ENCODE measurements around the gene TMPRSS15. TPM values are rescaled to one million over a fixed set of nuclear protein-coding genes. Genes with fewer than 3 reads are reported as not detected.

TMPRSS15 gene
- total and polyA plus RNA-seq, 11 donors: not detected

DNA sequence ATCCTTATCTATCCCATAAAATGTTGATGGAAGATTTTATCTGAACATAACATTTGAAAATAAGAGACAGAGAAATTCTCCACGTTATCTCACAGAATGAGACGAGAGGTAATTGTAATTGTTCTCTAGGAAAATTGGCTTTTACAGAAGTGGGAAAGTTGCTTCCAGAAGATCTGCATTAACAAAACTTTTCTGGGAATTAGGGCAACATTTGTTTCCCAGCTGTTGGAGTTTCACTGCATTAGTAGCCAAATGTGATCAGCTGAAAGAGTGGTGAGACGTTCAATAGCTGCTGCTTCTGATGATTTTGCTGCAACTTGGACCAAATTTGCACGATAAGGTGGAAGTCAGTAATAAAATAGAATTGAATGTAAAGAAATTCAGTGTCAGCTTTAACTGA lies 151.3 kb downstream of the TMPRSS15 start:
- Histone ChIP-seq H3K27me3 (no peaks in the 10 kb centered on the region), H3K4me3 (no peak overlapping the region), H3K36me3 (no peaks in the 10 kb centered on the region), H3K4me1 (no peaks in the 10 kb centered on the region), H3K9me3 (no peaks in the 10 kb centered on the region), H3K27ac (no peak overlapping the region)
- no peak for TF ChIP-seq POLR2A (IDR thresholded peaks at IDR 0.05)
- TF ChIP-seq, protein P1, sequence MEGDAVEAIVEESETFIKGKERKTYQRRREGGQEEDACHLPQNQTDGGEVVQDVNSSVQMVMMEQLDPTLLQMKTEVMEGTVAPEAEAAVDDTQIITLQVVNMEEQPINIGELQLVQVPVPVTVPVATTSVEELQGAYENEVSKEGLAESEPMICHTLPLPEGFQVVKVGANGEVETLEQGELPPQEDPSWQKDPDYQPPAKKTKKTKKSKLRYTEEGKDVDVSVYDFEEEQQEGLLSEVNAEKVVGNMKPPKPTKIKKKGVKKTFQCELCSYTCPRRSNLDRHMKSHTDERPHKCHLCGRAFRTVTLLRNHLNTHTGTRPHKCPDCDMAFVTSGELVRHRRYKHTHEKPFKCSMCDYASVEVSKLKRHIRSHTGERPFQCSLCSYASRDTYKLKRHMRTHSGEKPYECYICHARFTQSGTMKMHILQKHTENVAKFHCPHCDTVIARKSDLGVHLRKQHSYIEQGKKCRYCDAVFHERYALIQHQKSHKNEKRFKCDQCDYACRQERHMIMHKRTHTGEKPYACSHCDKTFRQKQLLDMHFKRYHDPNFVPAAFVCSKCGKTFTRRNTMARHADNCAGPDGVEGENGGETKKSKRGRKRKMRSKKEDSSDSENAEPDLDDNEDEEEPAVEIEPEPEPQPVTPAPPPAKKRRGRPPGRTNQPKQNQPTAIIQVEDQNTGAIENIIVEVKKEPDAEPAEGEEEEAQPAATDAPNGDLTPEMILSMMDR (IDR thresholded peaks at IDR 0.05): no peak
- DNase-seq (no peak), ATAC-seq (no peak)
- 62 to 75% (median 65%) methylated on average over 4 of the region's 4 CpGs for WGBS, 4 donors
- intact Hi-C loops (cut with DNase I): no loop called here

DNA sequence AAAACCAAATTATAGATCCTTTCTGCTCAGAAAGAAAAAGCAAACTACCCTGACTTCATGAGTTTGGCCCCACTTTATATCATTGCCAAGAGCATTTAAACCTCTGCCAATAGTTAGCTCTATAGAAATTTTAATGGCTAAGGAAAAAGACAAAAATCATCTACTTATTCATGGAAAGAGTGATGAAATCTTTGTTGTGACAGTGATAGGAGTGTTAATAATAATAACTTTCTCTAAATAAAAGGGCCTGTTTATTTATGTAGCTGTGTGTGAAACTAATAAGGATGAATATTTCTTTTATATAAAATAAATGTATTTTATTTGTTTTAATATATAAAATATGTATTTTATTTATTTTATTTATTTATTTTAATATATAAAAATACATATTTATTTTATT lies 152.5 kb downstream of the TMPRSS15 start:
- intact Hi-C loops (cut with DNase I): no loop called here
- H3K36me3 ChIP-seq: no peaks in the 10 kb centered on the region
- no peaks in the 10 kb centered on the region for H3K9me3 ChIP-seq
- peaks cover 0 to under 1% (median 0%) of the 10 kb centered on the region in 9 donors for H3K27me3 ChIP-seq
- no peak overlapping the region for H3K4me3 ChIP-seq
- TF ChIP-seq, protein P1 (IDR thresholded peaks at IDR 0.05): no peak
- H3K4me1 ChIP-seq: no peaks in the 10 kb centered on the region
- DNase-seq (no peak), ATAC-seq (no peak)
- no peak overlapping the region for H3K27ac ChIP-seq

DNA sequence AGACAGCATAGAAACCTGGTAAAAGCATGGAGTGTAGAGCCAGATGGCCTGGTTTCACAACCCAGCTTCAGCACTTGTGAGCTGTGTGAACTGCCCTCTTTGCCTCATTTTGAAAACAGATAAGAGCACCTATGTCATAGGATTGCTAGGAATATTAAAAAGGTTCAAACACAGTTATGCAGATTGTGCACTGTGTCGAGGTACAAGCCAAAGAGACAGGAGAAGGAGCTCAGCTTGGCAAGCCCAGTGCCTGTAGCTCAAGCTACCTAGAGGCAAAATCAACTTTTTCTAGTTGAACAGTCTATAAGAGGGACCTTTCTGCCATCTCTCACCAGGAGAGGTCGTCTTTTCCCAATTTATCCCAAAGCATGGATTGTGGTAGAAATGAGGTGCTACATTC lies 153.9 kb downstream of the TMPRSS15 start:
- 33 to 47% (median 38%) methylated on average over 2 of the region's 2 CpGs for WGBS, 4 donors

DNA sequence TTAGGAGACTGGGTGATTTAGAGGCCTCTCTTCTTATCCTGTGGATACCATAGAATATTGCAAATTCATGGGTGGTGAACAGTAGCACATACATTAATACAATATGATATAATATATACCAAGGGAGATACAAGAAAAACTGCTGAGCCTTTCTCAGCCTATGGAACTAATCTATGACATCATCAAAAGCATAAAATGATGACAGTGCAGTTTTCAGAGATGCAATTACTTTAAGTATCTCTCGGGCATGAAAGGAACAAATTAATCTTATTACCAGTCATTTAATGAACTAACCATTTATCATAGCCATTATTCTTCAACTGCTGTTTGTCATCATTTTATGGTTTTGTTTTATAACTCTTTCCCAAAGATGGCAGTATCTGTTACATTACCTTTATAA lies 155.4 kb downstream of the TMPRSS15 start:
- no peak for DNase-seq
- no peak for ATAC-seq
- no peak overlapping the region for H3K4me3 ChIP-seq
- H3K4me1 ChIP-seq: peaks cover 0 to 12% (median 0%) of the 10 kb centered on the region in 12 donors
- 40 to 92% (median 90%) methylated on average over 1 of the region's 1 CpG for WGBS, 4 donors
- H3K9me3 ChIP-seq: no peaks in the 10 kb centered on the region
- intact Hi-C loops (cut with DNase I): no loop called here
- TF ChIP-seq, protein P1 (IDR thresholded peaks at IDR 0.05): no peak
- no peak for TF ChIP-seq POLR2A (IDR thresholded peaks at IDR 0.05)
- no peaks in the 10 kb centered on the region for H3K36me3 ChIP-seq
- H3K27ac ChIP-seq: no peak overlapping the region
- H3K27me3 ChIP-seq: peaks cover 0 to 28% (median 21%) of the 10 kb centered on the region in 9 donors

More for the DNA sequence above, 153.9 kb downstream of the TMPRSS15 start:
- no peaks in the 10 kb centered on the region for H3K9me3 ChIP-seq
- intact Hi-C loops (cut with DNase I): no loop called here
- ATAC-seq (no peak), DNase-seq (no peak)
- H3K4me3 ChIP-seq: no peak overlapping the region
- H3K36me3 ChIP-seq: no peaks in the 10 kb centered on the region
- H3K27ac ChIP-seq: no peak overlapping the region
- TF ChIP-seq, protein P1 (IDR thresholded peaks at IDR 0.05): no peak
- no peak for TF ChIP-seq POLR2A (IDR thresholded peaks at IDR 0.05)
- H3K27me3 ChIP-seq: peaks cover 0 to 14% (median 9%) of the 10 kb centered on the region in 9 donors
- H3K4me1 ChIP-seq: peaks cover 0 to 9% (median 0%) of the 10 kb centered on the region in 12 donors

Measured in heart left ventricle (tissue), 16 donors.